Activated T-helper 2 cell treated with anti-CD3 and anti-CD28 coated beads, Interferon-gamma antibody, Interleukin-2, Interleukin-4, amounts not matched to agents 10 μg/mL and 5 μg/mL and 100 μg/mL, durations not matched to agents 14 hours and 24 hours and 36 hours (primary cell): ENCODE data around the gene KLF13. TPM values are rescaled to one million over a fixed set of nuclear protein-coding genes. Genes with fewer than 3 reads are reported as not detected.
"Not testable (repeated sequence)": the region's sequence is repeated elsewhere in the genome, so short reads cannot be mapped to it uniquely, and the experiment has no call there.

ENCODE experiments used
- DNase-seq: peaks from one replicate; pipeline ENCODE4 v3.0.0; 2021; ENCODE audit warnings: low spot score
- H3K27ac Mint-ChIP-seq: one replicate; pipeline ENCODE4 v1.8.0; 2021; ENCODE audit warnings: mixed read lengths
- H3K27me3 Mint-ChIP-seq: one replicate; pipeline ENCODE4 v1.8.0; 2021; ENCODE audit warnings: low read depth, mixed read lengths
- H3K36me3 Mint-ChIP-seq: one replicate; pipeline ENCODE4 v1.8.0; 2021; ENCODE audit warnings: low read depth, mixed read lengths
- H3K4me1 Mint-ChIP-seq: one replicate; pipeline ENCODE4 v1.8.0; 2021; ENCODE audit warnings: low read depth, mixed read lengths
- H3K4me3 Mint-ChIP-seq: one replicate; pipeline ENCODE4 v1.8.0; 2021; ENCODE audit warnings: low read depth, mild to moderate bottlenecking, moderate library complexity, mixed read lengths
- H3K9me3 Mint-ChIP-seq: one replicate; pipeline ENCODE4 v1.8.0; 2021; ENCODE audit warnings: mixed read lengths
- intact Hi-C: fragments of 100-400 bp; cut with micrococcal nuclease; formaldehyde crosslinking; loops from one replicate; pipeline ENCODE4 v1.15.1; 2023
- total RNA-seq: library from RNA; stranded (reverse); gene quantifications from 2 replicates; pipeline ENCODE4 v1.2.3, GENCODE V29; 2022

KLF13 gene
- total RNA-seq, 1 donor from 2014 or later, result 127 TPM

GRCh38 chr15:31350771-31351170 lies 24.1 kb downstream of the KLF13 start:
- Mint-ChIP-seq H3K4me1 (peaks cover 82% of the 10 kb centered on the region), H3K9me3 (no peaks in the 10 kb centered on the region), H3K27ac (peak overlapping the region; percentile 90), H3K36me3 (peaks cover 68% of the 10 kb centered on the region), H3K27me3 (no peaks in the 10 kb centered on the region), H3K4me3 (peak overlapping the region; percentile 15)
- DNase-seq, result no peak
- intact Hi-C loops, result no loop called here

DNA sequence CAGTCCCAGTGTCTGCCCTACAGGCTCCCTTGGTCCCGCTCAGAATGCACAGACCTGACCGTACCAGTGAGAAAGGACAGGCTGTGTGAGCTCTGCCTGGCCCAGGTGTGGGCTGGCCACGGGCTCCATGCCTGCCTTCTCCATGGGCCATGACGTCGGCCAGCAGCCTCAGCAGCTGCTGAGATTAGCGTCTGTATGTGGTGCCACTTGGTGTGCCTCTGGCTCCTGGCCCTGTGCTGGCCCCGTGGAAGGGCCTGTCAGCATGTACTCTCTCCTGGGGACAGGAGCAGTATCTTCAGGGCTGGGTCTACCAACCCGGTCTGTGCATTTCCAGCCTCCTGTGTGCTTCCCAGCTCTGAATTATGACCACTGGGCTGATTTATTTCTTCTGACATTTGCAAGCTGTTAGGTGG lies 25.7 kb downstream of the KLF13 start:
- Mint-ChIP-seq H3K9me3 (no peaks in the 10 kb centered on the region), H3K27ac (peak overlapping the region; percentile 93), H3K27me3 (no peaks in the 10 kb centered on the region), H3K4me3 (peak overlapping the region; percentile 72), H3K36me3 (peaks cover 66% of the 10 kb centered on the region), H3K4me1 (peaks cover 82% of the 10 kb centered on the region)
- intact Hi-C loops, result no loop called here
- no peak for DNase-seq

DNA sequence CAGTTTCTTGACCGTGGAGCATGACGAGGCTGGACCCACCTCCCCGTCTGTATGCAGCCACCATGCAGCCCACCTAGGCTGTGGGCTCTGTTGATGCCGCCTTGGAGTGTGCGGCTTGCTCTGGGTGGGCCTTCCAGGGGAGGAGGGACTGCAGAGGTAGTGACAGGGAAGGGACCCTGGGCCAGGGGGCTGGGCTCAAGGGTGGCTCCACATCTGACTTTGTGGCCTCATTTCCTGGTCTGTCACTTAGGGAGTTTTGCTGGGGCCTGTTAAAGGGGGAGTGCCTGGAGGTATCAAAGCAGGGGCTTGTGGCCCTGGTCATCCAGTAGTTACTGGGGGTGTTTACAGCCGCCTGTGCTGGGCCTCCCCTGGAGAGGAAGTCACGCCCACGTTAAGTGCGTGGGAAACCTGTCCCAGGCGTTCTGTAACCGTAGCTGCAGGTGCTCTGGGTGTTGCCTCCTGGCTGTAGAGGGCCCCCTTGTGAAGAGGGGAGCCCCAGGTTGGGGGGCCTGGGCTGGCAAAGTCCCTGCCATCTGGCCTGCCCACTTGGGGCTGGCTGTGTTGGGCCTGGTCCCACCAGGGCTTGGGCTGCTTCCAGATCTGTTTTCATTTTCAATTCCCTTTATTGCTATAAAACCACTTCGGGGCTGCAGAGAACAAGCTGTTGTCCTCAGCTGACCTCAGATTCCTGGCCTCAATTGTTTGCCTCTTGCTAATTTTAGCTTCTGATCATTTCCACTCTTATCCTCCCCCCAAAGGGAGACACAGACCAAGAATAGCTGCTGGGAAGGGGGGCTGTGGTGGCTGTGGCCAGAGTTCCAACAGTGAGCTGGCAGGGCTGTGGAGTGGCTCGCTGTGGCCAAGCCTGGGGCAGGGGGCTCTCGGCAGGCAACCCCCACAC lies 26.5 kb downstream of the KLF13 start:
- H3K27ac Mint-ChIP-seq, result peak overlapping the region; percentile 93
- peaks cover 81% of the 10 kb centered on the region for H3K4me1 Mint-ChIP-seq
- intact Hi-C loops, result no loop called here
- H3K4me3 Mint-ChIP-seq, result peak overlapping the region; percentile 72
- no peak for DNase-seq
- H3K36me3 Mint-ChIP-seq, result peaks cover 64% of the 10 kb centered on the region
- no peaks in the 10 kb centered on the region for H3K27me3 Mint-ChIP-seq
- H3K9me3 Mint-ChIP-seq, result no peaks in the 10 kb centered on the region

DNA sequence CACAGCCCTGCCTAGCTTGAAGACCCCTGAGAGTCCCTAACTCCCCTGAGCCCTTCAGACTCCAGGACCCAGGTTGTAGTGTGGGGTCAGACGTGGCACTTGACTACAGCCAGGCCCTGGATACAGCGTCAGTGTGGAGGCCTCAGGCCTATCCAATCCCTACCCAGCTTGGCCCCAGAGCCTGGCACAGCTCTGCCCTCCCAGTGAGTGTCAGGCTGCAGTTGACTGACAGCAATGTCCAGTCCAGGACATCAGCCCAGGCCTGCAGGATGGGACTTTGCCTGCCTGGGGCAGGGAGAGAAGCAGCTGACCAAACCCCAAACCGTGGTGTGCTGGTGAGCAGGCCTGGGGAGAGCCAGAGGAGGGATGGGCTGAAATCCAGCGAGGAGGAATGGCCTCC lies 27.3 kb downstream of the KLF13 start:
- no peak overlapping the region for H3K27ac Mint-ChIP-seq
- intact Hi-C loops, result no loop called here
- H3K4me3 Mint-ChIP-seq, result peak overlapping the region; percentile 72

GRCh38 chr15:31356097-31356496 lies 29.5 kb downstream of the KLF13 start:
- H3K27me3 Mint-ChIP-seq, H3K9me3 Mint-ChIP-seq, intact Hi-C loops, DNase-seq: not testable (repeated sequence)
- Mint-ChIP-seq H3K27ac (peak overlapping the region; percentile 29), H3K36me3 (peaks cover 51% of the 10 kb centered on the region), H3K4me1 (peaks cover 84% of the 10 kb centered on the region), H3K4me3 (peak overlapping the region; percentile 9)

More for the DNA sequence above, 27.3 kb downstream of the KLF13 start:
- Mint-ChIP-seq H3K27me3 (no peaks in the 10 kb centered on the region), H3K36me3 (peaks cover 65% of the 10 kb centered on the region), H3K4me1 (peaks cover 84% of the 10 kb centered on the region), H3K9me3 (no peaks in the 10 kb centered on the region)
- DNase-seq, result no peak

DNA sequence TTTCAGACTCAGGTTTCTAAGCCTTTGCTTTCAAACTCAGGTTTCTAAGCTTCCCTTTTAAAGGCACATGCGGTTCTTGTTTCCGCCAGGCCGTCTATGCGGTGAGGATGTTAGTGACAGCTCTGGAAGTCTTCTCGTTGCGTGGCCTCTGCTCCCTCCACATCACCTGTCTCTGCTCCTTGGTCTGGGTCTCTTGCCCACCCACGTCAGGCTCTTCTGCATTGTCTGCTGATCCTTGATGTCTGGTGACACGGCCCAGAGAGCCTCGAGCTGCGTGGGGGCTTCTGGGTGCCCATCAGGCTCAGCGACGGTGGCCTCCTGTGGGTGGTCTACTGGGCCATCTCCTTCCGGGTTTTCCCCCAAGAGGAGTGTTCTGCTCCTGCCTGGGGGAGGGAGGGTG lies 30.5 kb downstream of the KLF13 start:
- no peaks in the 10 kb centered on the region for H3K27me3 Mint-ChIP-seq
- peaks cover 84% of the 10 kb centered on the region for H3K4me1 Mint-ChIP-seq
- peak overlapping the region; percentile 79 for H3K4me3 Mint-ChIP-seq
- intact Hi-C loops, result no loop called here
- peak overlapping the region; percentile 92 for H3K27ac Mint-ChIP-seq
- no peak for DNase-seq
- H3K9me3 Mint-ChIP-seq, result no peaks in the 10 kb centered on the region
- H3K36me3 Mint-ChIP-seq, result peaks cover 43% of the 10 kb centered on the region

DNA sequence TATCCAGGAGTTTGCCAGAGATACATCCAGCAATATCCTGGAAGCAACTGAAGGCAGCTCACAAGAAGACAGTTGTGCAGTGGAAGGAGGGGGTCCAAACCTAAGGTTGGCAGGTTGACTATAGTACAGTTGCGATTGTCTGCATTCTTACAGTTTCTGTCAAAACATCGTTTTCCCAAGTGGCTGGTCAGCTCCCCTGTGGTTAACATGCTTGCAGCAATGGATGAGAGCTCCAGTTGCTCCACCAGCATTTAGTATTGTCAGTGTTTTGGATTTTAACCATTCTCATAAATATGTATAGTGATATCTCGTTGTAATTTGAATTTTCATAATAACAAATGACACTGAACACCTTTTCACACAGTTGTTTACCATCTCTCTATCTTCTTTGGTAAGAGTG lies 31.5 kb downstream of the KLF13 start:
- H3K36me3 Mint-ChIP-seq, result peaks cover 50% of the 10 kb centered on the region
- H3K27ac Mint-ChIP-seq, result peak overlapping the region; percentile 91
- no peaks in the 10 kb centered on the region for H3K27me3 Mint-ChIP-seq
- intact Hi-C loops, result no loop called here
- H3K9me3 Mint-ChIP-seq, result no peaks in the 10 kb centered on the region
- H3K4me3 Mint-ChIP-seq, result peak overlapping the region; percentile 60
- DNase-seq, result no peak
- H3K4me1 Mint-ChIP-seq, result peaks cover 84% of the 10 kb centered on the region

GRCh38 chr15:31358957-31359701 lies 32.5 kb downstream of the KLF13 start:
- Mint-ChIP-seq H3K27ac (peak overlapping the region; percentile 100), H3K36me3 (peaks cover 56% of the 10 kb centered on the region), H3K4me1 (peaks cover 88% of the 10 kb centered on the region), H3K9me3 (no peaks in the 10 kb centered on the region), H3K27me3 (no peaks in the 10 kb centered on the region), H3K4me3 (peak overlapping the region; percentile 35)
- no peak for DNase-seq
- intact Hi-C loops, result no loop called here

- intact Hi-C loops, result loop anchor here (2.0 kb wide), 1 partner anchor 13 kb away; no protein-coding TSS in a partner anchor
- Mint-ChIP-seq H3K27me3 (no peaks in the 10 kb centered on the region), H3K4me1 (peaks cover 93% of the 10 kb centered on the region), H3K4me3 (peak overlapping the region; percentile 35), H3K27ac (peak overlapping the region; percentile 100), H3K36me3 (peaks cover 51% of the 10 kb centered on the region), H3K9me3 (no peaks in the 10 kb centered on the region)
- no peak for DNase-seq
These were observed 33.1 kb downstream of the KLF13 start for GRCh38 chr15:31359702-31360111.

GRCh38 chr15:31360158-31360561 lies 33.5 kb downstream of the KLF13 start:
- Mint-ChIP-seq H3K27ac (peak overlapping the region; percentile 100), H3K4me3 (peak overlapping the region; percentile 35), H3K36me3 (peaks cover 46% of the 10 kb centered on the region), H3K9me3 (no peaks in the 10 kb centered on the region), H3K27me3 (no peaks in the 10 kb centered on the region), H3K4me1 (peaks cover 93% of the 10 kb centered on the region)
- no peak for DNase-seq
- intact Hi-C loops, result loop anchor here (2.0 kb wide), 1 partner anchor 13 kb away; no protein-coding TSS in a partner anchor

- intact Hi-C loops, result loop anchor here (2.0 kb wide), 1 partner anchor 14 kb away; no protein-coding TSS in a partner anchor
- Mint-ChIP-seq H3K4me1 (peaks cover 92% of the 10 kb centered on the region), H3K4me3 (peak overlapping the region; percentile 81), H3K36me3 (peaks cover 37% of the 10 kb centered on the region), H3K27ac (peak overlapping the region; percentile 100), H3K27me3 (no peaks in the 10 kb centered on the region), H3K9me3 (no peaks in the 10 kb centered on the region)
- DNase-seq, result peak; percentile 84
These were observed 34.5 kb downstream of the KLF13 start for GRCh38 chr15:31360843-31361763.
